MM.1S (cell line): Measurements from ENCODE around the gene NDST1.
A peak's percentile ranks its signal among the peaks of the same experiment; 100 is the strongest.

Source experiments
- DNase-seq: peaks from one replicate; pipeline ENCODE4 v3.0.0-alpha.2; 2015
- H2AFZ ChIP-seq: fragments of 300-600 bp; sonication (generic); 2 replicates; pipeline ENCODE4 v1.6.0; 2016; ENCODE audit warnings: antibody characterized with exemption, low read length
- H3F3A ChIP-seq: fragments of 300-600 bp; sonication (generic); 2 replicates; pipeline ENCODE4 v1.6.1; 2016; ENCODE audit warnings: mild to moderate bottlenecking, antibody characterized with exemption, low read length, moderate library complexity, mixed read lengths; ENCODE audit not compliant: insufficient read depth
- H3K27ac ChIP-seq: fragments of 300-600 bp; sonication (generic); 2 replicates; pipeline ENCODE4 v1.5.1; 2016; ENCODE audit warnings: mild to moderate bottlenecking, low read length
- H3K27me3 ChIP-seq: fragments of 300-600 bp; sonication (generic); replicated peaks from 2 replicates; pipeline ENCODE4 v1.6.0; 2016; ENCODE audit warnings: low read length; ENCODE audit not compliant: insufficient read depth
- H3K36me3 ChIP-seq: fragments of 300-600 bp; sonication (generic); replicated peaks from 2 replicates; pipeline ENCODE4 v1.6.1; 2016; ENCODE audit warnings: mild to moderate bottlenecking, low read length, mixed read lengths; ENCODE audit not compliant: insufficient read depth
- H3K4me1 ChIP-seq: fragments of 300-600 bp; sonication (generic); 2 replicates; pipeline ENCODE4 v1.6.1; 2016; ENCODE audit warnings: low read length, mixed read lengths
- H3K4me2 ChIP-seq: fragments of 300-600 bp; sonication (generic); 2 replicates; pipeline ENCODE4 v1.6.0; 2016; ENCODE audit warnings: low read depth, low read length
- H3K4me3 ChIP-seq: fragments of 300-600 bp; sonication (generic); 2 replicates; pipeline ENCODE4 v1.5.1; 2016; ENCODE audit warnings: low read length, mixed read lengths
- H3K79me2 ChIP-seq: fragments of 300-600 bp; sonication (generic); 2 replicates; pipeline ENCODE4 v1.6.1; 2016; ENCODE audit warnings: mixed run types, low read length, mixed read lengths
- H3K9ac ChIP-seq: fragments of 300-600 bp; sonication (generic); 2 replicates; pipeline ENCODE4 v1.6.1; 2016; ENCODE audit warnings: low read length, mixed read lengths
- H3K9me2 ChIP-seq: fragments of 300-600 bp; sonication (generic); replicated peaks from 2 replicates; pipeline ENCODE4 v1.6.1; 2016; ENCODE audit warnings: mild to moderate bottlenecking, low read length, mixed read lengths; ENCODE audit not compliant: insufficient read depth
- H3K9me3 ChIP-seq: fragments of 300-600 bp; sonication (generic); replicated peaks from 2 replicates; pipeline ENCODE4 v1.6.1; 2016; ENCODE audit warnings: mild to moderate bottlenecking, low read length, mixed read lengths; ENCODE audit not compliant: insufficient read depth
- H4K20me1 ChIP-seq: fragments of 300-600 bp; sonication (generic); 2 replicates; pipeline ENCODE4 v1.6.1; 2016; ENCODE audit warnings: mild to moderate bottlenecking, low read length, moderate library complexity, mixed read lengths; ENCODE audit not compliant: insufficient read depth
- EZH2 ChIP-seq: fragments of 300-600 bp; sonication (generic); optimal IDR thresholded peaks from 2 replicates; pipeline ENCODE3; 2017; ENCODE audit warnings: low read depth, mild to moderate bottlenecking, antibody characterized with exemption, low read length, mixed read lengths
- EZH2phosphoT487 ChIP-seq: fragments of 300-600 bp; sonication (generic); IDR thresholded peaks from 2 replicates; pipeline ENCODE4 v1.6.1; 2018; ENCODE audit warnings: antibody characterized with exemption, low read length
- TF ChIP-seq, protein P1 (sequence below): fragments of 300-600 bp; sonication (generic); IDR thresholded peaks from 2 replicates; pipeline ENCODE4 v1.5.1; 2016; ENCODE audit warnings: antibody characterized with exemption, low read length, mixed read lengths

NDST1 gene

DNA sequence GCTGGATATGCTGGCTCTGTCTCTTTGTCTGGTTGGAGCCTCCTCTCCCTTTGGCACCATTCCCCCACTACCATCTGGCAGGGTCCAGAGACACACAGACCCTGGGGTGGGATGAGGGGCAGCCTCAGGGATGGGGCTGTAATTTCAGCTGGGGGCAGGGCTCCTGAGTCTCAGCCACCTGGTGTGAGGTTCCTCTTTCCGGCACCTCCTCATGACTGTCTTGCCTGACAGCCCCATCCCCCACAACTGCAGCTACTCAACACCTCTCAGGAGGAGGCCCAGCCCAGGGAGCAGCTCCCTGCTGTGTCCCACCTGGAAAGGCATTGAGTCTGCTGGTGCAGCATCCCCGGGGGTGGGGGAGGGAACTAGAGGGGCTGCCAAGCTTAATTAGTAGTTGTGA is 46.7 kb upstream of the NDST1 start:
- Histone ChIP-seq H2AFZ (peak overlapping the region; percentile 73), H3K9ac (peak overlapping the region; percentile 30; the same call in 1 of the 2 replicates), H3K27me3 (no peaks in the 10 kb centered on the region), H3K36me3 (no peaks in the 10 kb centered on the region), H3K4me3 (no peak overlapping the region), H3F3A (peaks cover 8% of the 10 kb centered on the region; the same call in 1 of the 2 replicates), H4K20me1 (no peaks in the 10 kb centered on the region), H3K27ac (peak overlapping the region; percentile 13; the same call in 1 of the 2 replicates), H3K4me1 (peaks cover 30% of the 10 kb centered on the region), H3K9me2 (no peaks in the 10 kb centered on the region), H3K9me3 (no peaks in the 10 kb centered on the region), H3K4me2 (peak overlapping the region; percentile 58), H3K79me2 (no peaks in the 10 kb centered on the region)
- no peak for TF ChIP-seq EZH2
- no peak for TF ChIP-seq EZH2phosphoT487
- TF ChIP-seq, protein P1, sequence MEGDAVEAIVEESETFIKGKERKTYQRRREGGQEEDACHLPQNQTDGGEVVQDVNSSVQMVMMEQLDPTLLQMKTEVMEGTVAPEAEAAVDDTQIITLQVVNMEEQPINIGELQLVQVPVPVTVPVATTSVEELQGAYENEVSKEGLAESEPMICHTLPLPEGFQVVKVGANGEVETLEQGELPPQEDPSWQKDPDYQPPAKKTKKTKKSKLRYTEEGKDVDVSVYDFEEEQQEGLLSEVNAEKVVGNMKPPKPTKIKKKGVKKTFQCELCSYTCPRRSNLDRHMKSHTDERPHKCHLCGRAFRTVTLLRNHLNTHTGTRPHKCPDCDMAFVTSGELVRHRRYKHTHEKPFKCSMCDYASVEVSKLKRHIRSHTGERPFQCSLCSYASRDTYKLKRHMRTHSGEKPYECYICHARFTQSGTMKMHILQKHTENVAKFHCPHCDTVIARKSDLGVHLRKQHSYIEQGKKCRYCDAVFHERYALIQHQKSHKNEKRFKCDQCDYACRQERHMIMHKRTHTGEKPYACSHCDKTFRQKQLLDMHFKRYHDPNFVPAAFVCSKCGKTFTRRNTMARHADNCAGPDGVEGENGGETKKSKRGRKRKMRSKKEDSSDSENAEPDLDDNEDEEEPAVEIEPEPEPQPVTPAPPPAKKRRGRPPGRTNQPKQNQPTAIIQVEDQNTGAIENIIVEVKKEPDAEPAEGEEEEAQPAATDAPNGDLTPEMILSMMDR, result no peak
- peak; percentile 65 for DNase-seq

DNA sequence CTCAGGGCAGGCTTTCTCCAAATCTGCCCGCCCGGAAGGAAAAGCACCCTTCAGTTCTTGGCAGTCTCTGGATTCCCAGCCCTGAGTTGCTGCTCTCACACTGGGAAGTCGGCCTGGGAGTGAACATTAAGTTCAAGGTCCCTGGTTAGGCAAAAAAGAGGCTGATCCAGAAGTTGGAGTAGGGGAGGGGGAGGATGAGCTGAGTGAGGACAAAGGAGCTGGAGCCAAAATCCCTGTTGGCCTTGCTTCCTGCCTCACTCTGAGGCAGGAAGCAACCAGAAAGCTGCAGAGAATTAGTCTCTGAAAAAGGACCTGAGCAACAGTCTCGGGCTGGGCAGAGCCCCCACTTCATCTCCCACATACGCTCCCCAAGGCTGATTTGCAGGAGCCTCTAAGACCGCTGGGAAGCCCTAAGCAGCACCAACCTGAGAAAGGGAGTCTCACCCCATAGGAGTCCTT is 43.3 kb upstream of the NDST1 start:
- Histone ChIP-seq H3K9me3 (no peaks in the 10 kb centered on the region), H2AFZ (no peak overlapping the region), H3K4me1 (peaks cover 16% of the 10 kb centered on the region), H4K20me1 (no peaks in the 10 kb centered on the region), H3K27ac (no peak overlapping the region), H3K9ac (no peak overlapping the region), H3K27me3 (no peaks in the 10 kb centered on the region), H3F3A (no peaks in the 10 kb centered on the region), H3K4me3 (no peak overlapping the region), H3K9me2 (no peaks in the 10 kb centered on the region), H3K79me2 (no peaks in the 10 kb centered on the region), H3K36me3 (no peaks in the 10 kb centered on the region), H3K4me2 (no peak overlapping the region)
- TF ChIP-seq EZH2phosphoT487 (no peak), EZH2 (no peak)
- TF ChIP-seq, protein P1, result no peak
- DNase-seq, result no peak

DNA sequence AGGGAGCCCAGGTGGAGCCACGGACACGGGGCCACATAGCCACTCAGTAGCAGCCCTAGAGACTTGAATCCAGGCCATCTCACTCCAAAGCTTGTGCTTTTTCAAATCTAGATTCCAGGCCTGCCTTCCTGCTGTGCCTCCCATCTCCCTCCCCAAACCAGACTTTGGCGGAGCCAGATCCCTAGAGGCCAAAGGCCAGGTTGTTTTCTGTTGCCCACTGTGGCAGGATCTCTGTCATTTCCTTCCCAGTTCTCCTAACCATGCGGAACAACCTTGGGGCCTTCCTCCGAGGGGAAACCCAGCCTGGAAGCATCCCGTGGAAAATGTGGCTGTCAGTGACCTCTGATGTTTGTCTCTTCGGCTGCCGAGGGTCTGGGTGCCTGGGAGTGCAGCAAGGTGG is 42.0 kb upstream of the NDST1 start:
- peaks cover 11% of the 10 kb centered on the region for H3K4me1 ChIP-seq

More for the DNA sequence above, 42.0 kb upstream of the NDST1 start:
- H3K36me3 ChIP-seq, result no peaks in the 10 kb centered on the region
- no peaks in the 10 kb centered on the region for H3K9me2 ChIP-seq
- H3K9ac ChIP-seq, result no peak overlapping the region
- no peak overlapping the region for H3K4me2 ChIP-seq
- no peak overlapping the region for H2AFZ ChIP-seq
- no peaks in the 10 kb centered on the region for H3K9me3 ChIP-seq
- no peaks in the 10 kb centered on the region for H4K20me1 ChIP-seq
- no peak for DNase-seq
- no peaks in the 10 kb centered on the region for H3K79me2 ChIP-seq
- H3K4me3 ChIP-seq, result no peak overlapping the region
- no peak overlapping the region for H3K27ac ChIP-seq
- H3F3A ChIP-seq, result no peaks in the 10 kb centered on the region
- no peak for TF ChIP-seq EZH2
- TF ChIP-seq, protein P1, result no peak
- no peak for TF ChIP-seq EZH2phosphoT487
- no peaks in the 10 kb centered on the region for H3K27me3 ChIP-seq
